HG02973 (cell line): Measurements from ENCODE around the gene FOSL1.

ENCODE experiments used
- ATAC-seq: cut with Tn5 transposase; IDR thresholded peaks from one replicate; pipeline ENCODE4 v1.9.1; 2021; ENCODE audit warnings: moderate library complexity; ENCODE audit not compliant: unreplicated experiment

FOSL1 gene

DNA sequence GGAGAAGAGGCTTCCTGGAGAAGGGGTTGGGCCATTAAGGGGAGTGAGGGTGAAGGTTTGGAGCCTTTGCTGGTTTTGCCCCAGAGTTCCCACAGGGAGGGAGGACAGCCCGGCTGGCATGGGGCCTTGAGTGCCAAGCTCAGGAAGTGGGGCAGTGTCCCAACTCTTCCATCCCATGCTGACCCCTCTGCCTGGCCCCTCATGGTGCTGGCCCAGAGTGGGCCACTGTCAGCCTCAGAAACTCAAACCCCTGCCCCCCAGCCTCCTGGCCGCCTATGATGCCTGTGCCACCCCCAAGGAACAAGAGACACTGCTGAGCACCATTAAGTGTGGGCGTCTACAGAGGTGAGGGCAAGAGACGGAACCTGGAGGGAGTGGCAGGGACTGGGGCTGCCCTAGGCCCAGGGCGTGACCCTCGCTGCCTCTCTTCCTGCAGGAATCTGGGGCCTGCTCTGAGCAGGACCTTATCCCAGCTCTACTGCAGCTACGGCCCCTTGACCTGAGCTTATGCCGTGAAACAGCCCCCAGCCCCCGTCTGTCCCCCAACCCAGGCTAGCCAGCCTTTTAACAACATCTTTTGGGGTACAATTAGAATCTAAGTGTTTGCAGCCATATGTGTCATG, 34.5 kb downstream of the FOSL1 start:
- no peak for ATAC-seq

DNA sequence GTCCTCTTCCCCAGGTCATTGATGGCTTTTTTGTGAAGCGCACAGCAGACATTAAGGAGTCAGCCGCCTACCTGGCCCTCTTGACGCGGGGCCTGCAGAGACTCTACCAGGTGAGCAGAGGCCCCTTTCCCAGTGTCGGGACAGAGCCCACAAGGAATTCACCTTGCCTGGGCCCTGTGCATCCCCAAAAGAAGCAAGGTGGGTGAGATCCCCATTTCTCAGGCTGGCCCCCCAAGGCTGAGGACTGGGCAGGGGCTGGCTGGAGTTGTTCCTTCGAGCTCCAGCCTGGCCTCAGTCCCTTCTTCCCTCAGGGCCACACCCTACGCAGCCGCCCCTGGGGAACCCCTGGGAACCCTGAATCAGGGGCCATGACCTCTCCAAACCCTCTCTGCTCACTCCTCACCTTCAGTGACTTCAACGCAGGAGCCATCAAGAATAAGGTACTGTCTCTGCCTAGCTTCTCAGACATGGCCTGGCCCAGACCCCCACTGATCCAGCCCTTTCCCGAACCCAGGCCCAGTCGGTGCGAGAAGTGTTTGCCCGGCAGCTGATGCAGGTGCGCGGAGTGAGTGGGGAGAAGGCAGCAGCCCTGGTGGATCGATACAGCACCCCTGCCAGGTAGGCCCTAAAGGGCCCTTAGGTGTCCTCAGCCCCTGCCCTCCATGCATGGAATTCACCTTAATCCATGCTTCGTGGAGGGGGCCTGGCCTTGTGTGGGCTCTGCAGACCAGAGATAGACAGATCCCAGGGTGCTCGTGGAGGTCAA, 35.3 kb downstream of the FOSL1 start:
- ATAC-seq = no peak

GRCh38 chr11:65863889-65864705, 36.1 kb downstream of the FOSL1 start:
- no peak for ATAC-seq

DNA sequence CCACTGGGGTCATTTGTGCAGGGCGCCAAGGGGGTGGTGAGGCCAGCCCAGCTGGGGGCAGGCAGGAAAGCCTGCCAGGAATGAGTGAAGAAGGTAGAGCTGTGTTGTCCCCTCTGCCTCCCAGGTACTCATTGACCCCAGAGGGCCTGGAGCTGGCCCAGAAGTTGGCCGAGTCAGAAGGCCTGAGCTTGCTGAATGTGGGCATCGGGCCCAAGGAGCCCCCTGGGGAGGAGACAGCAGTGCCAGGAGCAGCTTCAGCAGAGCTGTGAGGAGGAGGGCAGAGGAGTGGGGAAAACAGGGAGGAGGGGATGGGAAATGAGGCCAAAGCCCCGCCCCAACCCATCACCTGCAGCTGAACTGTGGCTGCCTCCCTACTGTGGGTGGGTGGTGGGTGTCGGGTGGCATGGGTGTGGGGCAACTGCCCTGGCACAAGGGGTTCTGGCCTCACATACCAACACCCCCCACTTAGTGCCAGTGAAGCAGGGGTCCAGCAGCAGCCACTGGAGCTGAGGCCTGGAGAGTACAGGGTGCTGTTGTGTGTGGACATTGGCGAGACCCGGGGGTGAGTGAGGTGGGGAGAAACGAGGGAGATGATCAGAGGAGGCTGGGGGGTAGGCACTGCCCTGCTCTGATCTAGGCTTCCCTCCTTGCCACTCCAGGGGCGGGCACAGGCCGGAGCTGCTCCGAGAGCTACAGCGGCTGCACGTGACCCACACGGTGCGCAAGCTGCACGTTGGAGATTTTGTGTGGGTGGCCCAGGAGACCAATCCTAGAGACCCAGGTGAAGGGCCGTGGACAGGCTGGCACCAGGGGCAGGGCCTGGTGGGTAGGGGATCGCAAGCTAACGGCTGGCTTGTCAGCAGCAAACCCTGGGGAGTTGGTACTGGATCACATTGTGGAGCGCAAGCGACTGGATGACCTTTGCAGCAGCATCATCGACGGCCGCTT, 37.0 kb downstream of the FOSL1 start:
- ATAC-seq = no peak

DNA sequence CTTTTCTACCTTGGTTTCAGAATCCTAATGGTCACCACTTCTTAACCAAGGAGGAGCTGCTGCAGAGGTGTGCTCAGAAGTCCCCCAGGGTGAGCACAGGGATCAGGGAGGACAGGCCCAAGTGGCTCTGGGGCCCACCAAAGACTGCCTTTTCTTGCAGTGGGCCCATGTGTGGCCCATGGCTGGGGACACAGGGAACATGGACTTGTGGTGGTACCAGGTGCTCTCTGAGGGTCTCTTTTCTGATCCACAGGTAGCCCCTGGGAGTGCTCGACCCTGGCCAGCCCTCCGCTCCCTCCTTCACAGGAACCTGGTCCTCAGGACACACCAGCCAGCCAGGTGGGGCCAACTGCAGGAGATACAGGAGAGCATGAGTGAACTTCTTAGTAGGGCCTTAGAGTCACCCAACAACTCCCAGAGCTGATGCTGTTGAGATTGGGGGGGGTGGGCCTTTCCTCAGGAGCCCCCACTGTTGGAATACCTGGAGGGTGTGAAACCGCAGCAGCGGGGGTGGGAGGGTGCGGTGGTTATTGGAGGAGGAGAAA, 37.9 kb downstream of the FOSL1 start:
- no peak for ATAC-seq

DNA sequence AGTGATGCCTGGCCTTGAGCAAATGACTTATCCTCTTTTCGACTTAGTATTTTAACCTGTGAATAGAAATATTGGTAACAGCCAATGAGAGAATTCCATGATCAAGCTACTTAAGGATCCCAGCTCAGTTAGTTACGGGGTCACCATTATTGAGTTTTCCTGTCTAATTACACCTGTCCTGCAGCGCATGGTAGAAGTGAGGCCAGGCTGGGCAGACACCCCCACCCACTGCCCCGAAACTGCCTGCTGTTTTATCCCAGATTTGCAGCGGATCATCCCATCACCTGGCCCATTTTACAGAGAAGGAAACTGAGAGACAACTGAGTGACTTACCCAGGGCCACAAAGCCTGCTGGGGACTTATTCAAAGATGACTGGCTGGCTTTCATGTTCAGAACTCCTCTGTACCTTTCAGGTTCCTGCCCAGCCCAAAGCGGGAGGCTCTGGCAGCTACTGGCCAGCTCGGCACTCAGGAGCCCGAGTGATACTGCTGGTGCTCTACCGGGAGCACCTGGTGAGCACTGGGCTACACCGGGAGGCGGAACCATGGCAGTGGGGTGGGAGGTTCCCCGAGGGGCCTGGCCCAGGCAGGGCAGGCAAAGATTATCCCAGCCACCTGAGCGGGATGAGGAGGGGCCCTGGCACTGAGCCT, 38.5 kb downstream of the FOSL1 start:
- ATAC-seq = no peak

DNA sequence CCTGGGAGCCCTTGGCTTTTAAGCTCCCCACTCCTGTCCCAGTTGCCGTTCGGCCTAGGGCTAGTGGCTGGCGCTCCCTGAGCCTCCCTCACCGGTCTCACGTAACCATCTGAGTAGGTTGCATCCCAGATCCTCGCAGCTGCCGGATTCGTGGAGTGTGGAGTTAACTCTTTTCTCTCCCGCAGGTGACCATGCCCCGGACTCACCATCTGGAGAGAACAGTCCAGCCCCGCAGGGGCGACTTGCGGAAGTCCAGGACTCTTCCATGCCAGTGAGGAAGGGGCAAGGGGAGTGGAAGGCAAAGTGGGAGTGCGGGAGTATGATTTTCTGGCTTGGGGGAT, 39.1 kb downstream of the FOSL1 start:
- ATAC-seq = no peak

DNA sequence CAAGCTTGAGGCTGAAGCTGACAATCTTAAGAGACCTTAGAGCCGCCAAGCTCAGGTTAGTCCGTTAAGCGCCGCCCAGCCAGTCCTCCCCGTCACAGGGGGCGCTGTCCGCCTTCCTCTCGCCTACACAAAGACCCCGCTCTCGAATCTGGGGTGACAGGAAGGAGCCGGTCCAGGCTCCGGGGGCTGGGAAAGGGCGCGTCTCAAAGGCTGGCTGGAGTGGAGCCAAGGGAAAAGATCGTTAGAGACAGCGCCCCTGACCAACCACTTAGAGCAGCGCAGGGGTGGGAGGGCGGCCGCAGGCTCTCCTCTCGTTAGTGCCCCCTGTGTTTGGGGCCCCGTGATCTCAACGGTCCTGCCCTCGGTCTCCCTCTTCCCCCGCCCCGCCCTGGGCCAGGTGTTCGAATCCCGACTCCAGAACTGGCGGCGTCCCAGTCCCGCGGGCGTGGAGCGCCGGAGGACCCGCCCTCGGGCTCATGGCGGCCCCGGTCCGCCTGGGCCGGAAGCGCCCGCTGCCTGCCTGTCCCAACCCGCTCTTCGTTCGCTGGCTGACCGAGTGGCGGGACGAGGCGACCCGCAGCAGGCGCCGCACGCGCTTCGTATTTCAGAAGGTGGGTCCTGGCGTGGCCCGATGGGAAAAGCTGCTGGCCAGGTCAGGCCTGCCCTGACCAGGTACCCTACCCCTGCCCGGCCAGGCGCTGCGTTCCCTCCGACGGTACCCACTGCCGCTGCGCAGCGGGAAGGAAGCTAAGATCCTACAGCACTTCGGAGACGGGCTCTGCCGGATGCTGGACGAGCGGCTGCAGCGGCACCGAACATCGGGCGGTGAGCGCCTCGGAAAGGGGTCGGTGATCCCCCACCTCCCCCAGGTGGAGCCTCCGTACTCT, 39.7 kb downstream of the FOSL1 start, which contains the start of gene MUS81:
Gene MUS81, plus strand, starts transcription at position 156 of the 887 bp plus-strand sequence. Its CDS starts 321 bp downstream, at position 477.
- ATAC-seq = no peak

DNA sequence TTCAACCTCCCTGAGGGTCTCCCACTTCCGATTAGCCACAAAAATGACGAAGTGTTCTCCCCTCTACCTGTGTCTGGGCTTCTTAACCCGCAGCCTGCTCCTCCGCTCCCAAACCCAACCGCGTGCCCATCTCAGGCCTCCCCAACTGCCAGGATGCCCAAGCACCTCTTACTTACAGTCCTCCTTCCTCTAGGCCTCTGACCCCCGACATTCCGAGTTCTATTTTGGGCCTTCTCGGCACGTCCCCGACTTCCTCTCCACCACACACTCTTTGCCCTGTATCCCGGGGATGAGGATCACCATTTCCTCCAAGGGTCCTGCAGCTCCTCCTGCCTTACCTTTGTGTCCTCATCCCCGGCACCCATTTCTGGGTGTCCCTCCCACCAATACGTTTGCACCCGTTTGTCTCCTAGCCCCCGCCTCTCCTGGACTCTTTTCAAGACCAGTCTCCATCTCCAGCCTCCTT, 40.3 kb downstream of the FOSL1 start:
- no peak for ATAC-seq

- peak; percentile 44 for ATAC-seq
Measured at GRCh38 chr11:65859095-65859811, 40.9 kb downstream of the FOSL1 start.

DNA sequence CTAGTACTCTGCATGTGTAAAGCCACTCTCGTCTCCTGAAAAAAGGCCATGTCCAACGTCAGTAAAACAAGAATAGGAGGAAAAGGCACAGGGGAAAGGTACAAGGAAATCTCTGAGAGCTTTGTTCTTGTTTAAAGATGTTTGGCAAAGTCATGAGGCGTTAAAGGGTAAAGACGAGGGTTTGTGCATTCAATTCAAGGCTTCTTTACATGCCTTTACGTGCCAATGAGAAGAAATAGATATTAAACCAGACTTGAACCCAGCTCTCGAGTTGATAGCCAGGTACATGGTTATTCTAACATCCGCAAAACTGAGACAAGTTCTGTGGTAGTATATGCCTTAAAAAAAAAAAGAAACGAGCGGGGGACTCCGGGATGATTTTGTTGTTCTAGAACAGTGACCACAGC, 41.5 kb downstream of the FOSL1 start:
- no peak for ATAC-seq

DNA sequence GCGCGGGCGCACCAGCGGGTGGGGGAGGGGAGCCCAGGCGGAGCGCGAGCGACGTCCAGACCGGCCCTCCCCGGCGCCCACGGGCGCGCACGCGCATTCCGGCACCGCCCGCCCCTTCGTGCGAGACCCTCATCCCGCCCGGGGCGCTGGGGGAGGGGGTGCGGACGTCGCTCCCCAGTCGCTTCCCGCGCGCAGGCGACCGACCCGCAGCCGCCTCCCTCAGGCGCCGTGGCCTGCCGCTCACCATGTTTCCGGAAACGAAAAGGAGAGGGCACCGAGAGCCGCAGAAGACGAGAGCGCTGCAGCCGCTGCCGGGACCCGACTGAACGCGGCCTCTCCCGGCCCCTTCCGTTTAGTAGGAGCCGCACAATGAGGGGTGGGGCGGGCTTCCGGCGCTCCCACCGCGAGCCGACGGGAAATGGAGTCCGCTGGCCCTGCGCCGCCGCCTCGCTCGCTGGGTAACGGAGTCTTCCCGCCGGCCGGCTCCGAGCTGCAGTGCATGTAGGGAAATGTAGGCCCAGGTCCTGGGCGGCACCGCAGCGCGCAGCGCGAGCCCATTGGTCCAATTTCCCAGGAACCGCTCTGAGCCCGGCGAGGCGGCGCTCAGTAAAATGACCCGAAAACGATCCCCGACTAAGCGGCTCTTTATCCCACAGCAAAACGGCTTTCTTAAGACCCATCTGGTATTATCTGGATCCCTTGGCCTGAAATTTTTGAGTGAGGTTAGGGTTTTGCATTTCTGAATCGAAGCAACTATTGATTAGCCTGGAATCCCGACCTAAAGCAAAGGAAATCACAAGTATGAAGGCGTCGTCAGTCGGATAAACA, 42.1 kb downstream of the FOSL1 start, which contains the start of gene CFL1:
Gene CFL1, minus strand, starts transcription at position 328 of the 828 bp plus-strand sequence. Its CDS starts 81 bp downstream, at position 247.
- ATAC-seq = peak; percentile 45

DNA sequence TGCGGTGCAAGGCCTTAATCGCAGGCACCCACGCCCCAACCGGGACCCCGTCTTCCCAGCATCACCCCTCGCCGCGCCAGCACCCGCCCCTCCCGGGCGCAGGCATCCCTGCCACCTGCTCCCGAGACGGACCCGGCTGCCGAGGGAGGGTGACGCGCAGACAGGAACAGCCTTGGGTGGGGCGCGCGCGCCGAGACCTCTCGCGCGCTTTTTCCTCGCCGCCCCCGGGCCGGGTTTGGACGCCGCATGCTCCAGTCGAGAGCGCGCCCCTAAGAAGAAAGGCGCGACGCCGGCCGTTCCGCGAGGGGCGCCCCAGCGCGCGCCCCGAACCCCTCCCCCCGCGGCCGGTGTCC, 42.7 kb downstream of the FOSL1 start:
- peak; percentile 3 for ATAC-seq

DNA sequence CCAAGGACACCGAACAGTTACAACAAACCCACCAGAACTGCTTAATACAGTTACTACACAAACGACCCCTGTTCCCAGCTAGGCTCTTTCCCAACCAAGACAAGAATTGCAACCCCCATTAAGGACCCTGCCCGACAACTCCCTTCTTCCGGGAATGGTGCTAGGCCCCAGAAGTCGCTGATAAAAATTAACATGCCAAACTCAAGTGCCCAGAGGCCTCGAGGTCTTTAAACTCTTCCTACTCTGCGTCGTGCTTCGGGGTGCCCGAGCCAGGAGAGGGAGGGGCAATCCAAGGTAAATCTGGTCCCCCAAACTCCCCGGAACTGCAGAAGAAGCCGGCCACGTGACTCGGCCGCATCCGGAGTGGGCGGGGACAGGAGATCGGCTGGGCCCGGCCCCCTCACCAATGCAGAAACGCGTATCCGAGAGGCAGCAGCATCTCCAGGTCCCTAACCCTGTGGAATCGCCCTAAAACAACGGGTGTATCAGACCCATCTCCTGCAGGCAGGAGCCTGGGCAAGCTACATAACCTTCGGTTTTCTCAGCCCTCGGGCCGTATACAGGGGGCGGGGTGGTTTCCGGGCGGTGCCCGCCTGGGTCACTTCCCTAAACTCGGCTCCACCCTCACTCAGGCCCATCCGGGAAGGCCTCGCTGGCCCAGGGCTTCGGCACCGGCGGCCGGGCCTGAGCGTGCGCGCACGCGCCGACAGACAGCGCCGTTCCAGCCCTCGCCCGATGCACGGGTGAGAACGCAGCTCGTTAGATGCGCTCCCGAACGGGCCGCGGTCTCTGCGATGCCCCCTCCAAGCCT, 43.3 kb downstream of the FOSL1 start:
- ATAC-seq = peak; percentile 22

- ATAC-seq = no peak
Measured at GRCh38 chr11:65855927-65856363, 44.2 kb downstream of the FOSL1 start.
